Measurements from ENCODE around the gene CACNA2D2.

DNA sequence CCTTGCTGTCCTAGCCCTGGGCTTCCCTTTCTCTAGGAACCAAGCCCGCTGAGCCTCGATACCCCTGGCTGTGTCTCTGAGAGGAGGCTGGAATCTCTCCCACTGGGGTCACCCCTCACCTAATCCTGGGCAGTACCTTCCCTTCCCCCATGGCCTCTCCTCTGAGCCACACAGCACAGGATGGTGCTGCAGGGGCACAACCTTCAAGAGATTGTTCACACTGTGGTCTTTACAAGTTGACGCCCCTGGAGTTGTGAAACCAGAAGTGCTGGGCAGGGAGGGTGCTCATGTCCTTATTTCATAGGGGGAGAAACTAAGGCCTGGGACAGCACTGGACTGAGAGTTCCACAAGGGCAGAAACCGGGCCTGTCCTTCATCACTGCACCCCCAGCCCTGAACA lies 73.2 kb downstream of the CACNA2D2 start:
- TF ChIP-seq, protein P1, sequence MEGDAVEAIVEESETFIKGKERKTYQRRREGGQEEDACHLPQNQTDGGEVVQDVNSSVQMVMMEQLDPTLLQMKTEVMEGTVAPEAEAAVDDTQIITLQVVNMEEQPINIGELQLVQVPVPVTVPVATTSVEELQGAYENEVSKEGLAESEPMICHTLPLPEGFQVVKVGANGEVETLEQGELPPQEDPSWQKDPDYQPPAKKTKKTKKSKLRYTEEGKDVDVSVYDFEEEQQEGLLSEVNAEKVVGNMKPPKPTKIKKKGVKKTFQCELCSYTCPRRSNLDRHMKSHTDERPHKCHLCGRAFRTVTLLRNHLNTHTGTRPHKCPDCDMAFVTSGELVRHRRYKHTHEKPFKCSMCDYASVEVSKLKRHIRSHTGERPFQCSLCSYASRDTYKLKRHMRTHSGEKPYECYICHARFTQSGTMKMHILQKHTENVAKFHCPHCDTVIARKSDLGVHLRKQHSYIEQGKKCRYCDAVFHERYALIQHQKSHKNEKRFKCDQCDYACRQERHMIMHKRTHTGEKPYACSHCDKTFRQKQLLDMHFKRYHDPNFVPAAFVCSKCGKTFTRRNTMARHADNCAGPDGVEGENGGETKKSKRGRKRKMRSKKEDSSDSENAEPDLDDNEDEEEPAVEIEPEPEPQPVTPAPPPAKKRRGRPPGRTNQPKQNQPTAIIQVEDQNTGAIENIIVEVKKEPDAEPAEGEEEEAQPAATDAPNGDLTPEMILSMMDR (IDR thresholded peaks at IDR 0.05), result no peak
- TF ChIP-seq POLR2A (IDR thresholded peaks at IDR 0.05) (no peak), EP300 (IDR thresholded peaks at IDR 0.05) (no peak)
